A549 (cell line): ENCODE measurements around the gene MRTFB. TPM values are rescaled to one million over a fixed set of nuclear protein-coding genes. Genes with fewer than 3 reads are reported as not detected.

ENCODE experiments used
- ATAC-seq, 2 experiments: fragments of 200-7000 bp in 1 of 2; fragments of >200 bp in 1 of 2; cut with Nextera tagmentation in 1 of 2; cut with Tn5 transposase in 1 of 2; 3 replicates each; pipeline versions ENCODE4 v1.8.0 to v1.9.1; 2018 to 2020; ENCODE audit warnings: mild to moderate bottlenecking in 1 of 2, moderate library complexity in 1 of 2
- CTCF ChIA-PET: fragments of 300-600 bp; sonication (Branson Sonifier 250); formaldehyde crosslinking; extraction: SDS; loops from one replicate; lab custom pipeline; 2021; ENCODE audit warnings: antibody characterized with exemption, inconsistent platforms; lab: Yijun Ruan, JAX
- POLR2A ChIA-PET: fragments of 350-600 bp; formaldehyde crosslinking; extraction: SDS; loops from one replicate; lab custom pipeline; 2021; ENCODE audit warnings: antibody characterized with exemption, inconsistent platforms; lab: Yijun Ruan, JAX
- DNase-seq, 2 experiments: peaks; one replicate each; pipeline versions ENCODE4 v3.0.0 to v3.0.0-alpha.2; 2011 to 2016; ENCODE audit warnings: low read depth in 1 of 2, low spot score in 1 of 2
- FAIRE-seq: peaks from 2 replicates; lab custom pipeline; 2011; peaks lifted over from hg19 to GRCh38; lab: Jason Lieb, UNC
- H3K27ac ChIP-seq, 2 experiments: fragments of >200 bp; sonication (Bioruptor Twin); formaldehyde crosslinking; 3 replicates each; pipeline ENCODE4 v1.5.1; 2016 to 2017
- H3K4me1 ChIP-seq: fragments of >200 bp; sonication (Bioruptor Twin); formaldehyde crosslinking; 3 replicates; pipeline ENCODE4 v1.6.1; 2016
- H3K4me2 ChIP-seq: fragments of >200 bp; sonication (Bioruptor Twin); formaldehyde crosslinking; 3 replicates; pipeline ENCODE4 v1.6.1; 2016
- H3K4me3 ChIP-seq: fragments of >200 bp; sonication (Bioruptor Twin); formaldehyde crosslinking; 3 replicates; pipeline ENCODE4 v1.5.1; 2016
- H3K9me3 ChIP-seq: fragments of >200 bp; sonication (Bioruptor Twin); formaldehyde crosslinking; 3 replicates; pipeline ENCODE4 v1.6.1; 2016
- CBX2 ChIP-seq: fragments of 200-600 bp; sonication (generic); IDR thresholded peaks from 2 replicates; pipeline ENCODE4 v1.6.1; 2016; ENCODE audit warnings: low read depth, mild to moderate bottlenecking, borderline replicate concordance
- CHD4 ChIP-seq: fragments of 200-600 bp; sonication (generic); IDR thresholded peaks from 2 replicates; pipeline ENCODE4 v1.6.1; 2016; ENCODE audit warnings: antibody characterized with exemption, mild to moderate bottlenecking, borderline replicate concordance
- CTCF ChIP-seq: fragments of >200 bp; sonication (Bioruptor Twin); formaldehyde crosslinking; IDR thresholded peaks from 3 replicates; pipeline ENCODE4 v1.5.1; 2016
- EHF ChIP-seq: fragments of 250-450 bp; sonication (Bioruptor Pico); IDR thresholded peaks from 2 replicates; pipeline ENCODE4 v1.5.0; 2020; ENCODE audit warnings: mild to moderate bottlenecking
- EHMT2 ChIP-seq: fragments of 200-600 bp; sonication (generic); IDR thresholded peaks from 2 replicates; pipeline ENCODE4 v1.6.1; 2016; ENCODE audit warnings: antibody characterized with exemption, low read depth, mild to moderate bottlenecking, moderate library complexity
- FOSL2 ChIP-seq, 2 experiments: fragments of 450-650 bp in 1 of 2; fragments of >200 bp in 1 of 2; sonication (Bioruptor Twin) in 1 of 2; formaldehyde crosslinking; IDR thresholded peaks; 2 replicates each; pipeline versions ENCODE4 v1.5.0 to v1.6.1; 2016 to 2020; ENCODE audit warnings: mild to moderate bottlenecking in 1 of 2, moderate library complexity in 1 of 2
- HOXB13 ChIP-seq: fragments of 250-450 bp; sonication (Bioruptor Pico); IDR thresholded peaks from 2 replicates; pipeline ENCODE4 v1.5.0; 2020; ENCODE audit warnings: low read depth, mild to moderate bottlenecking, moderate library complexity
- JUNB ChIP-seq: fragments of >200 bp; sonication (Bioruptor Twin); formaldehyde crosslinking; IDR thresholded peaks from 2 replicates; pipeline ENCODE4 v1.6.1; 2016
- MAFK ChIP-seq: fragments of 450-650 bp; IDR thresholded peaks from 2 replicates; pipeline ENCODE4 v1.6.1; 2014; ENCODE audit not compliant: partially characterized antibody
- MAZ ChIP-seq: fragments of 150-350 bp; IDR thresholded peaks from 2 replicates; pipeline ENCODE4 v1.6.1; 2014; ENCODE audit warnings: antibody characterized with exemption, low read depth, low read length, borderline replicate concordance
- NPAS2 ChIP-seq: fragments of 250-450 bp; sonication (Bioruptor Pico); IDR thresholded peaks from 2 replicates; pipeline ENCODE4 v1.8.0; 2022; ENCODE audit warnings: mild to moderate bottlenecking, moderate library complexity, borderline replicate concordance
- POLR2A ChIP-seq: IDR thresholded peaks from 2 replicates; pipeline ENCODE4 v1.6.1; 2012; ENCODE audit warnings: mild to moderate bottlenecking, low read length
- USF2 ChIP-seq: fragments of 450-650 bp; IDR thresholded peaks from 2 replicates; pipeline ENCODE4 v1.6.1; 2014; ENCODE audit warnings: antibody characterized with exemption
- ZFP36 ChIP-seq: fragments of 450-650 bp; IDR thresholded peaks from 2 replicates; pipeline ENCODE4 v1.6.1; 2014; ENCODE audit warnings: borderline replicate concordance; ENCODE audit not compliant: partially characterized antibody
- ZNF302 ChIP-seq: fragments of 250-450 bp; sonication (Bioruptor Pico); IDR thresholded peaks from 2 replicates; pipeline ENCODE4 v1.9.0; 2021; ENCODE audit warnings: inconsistent platforms, mild to moderate bottlenecking, moderate library complexity
- WGBS: methylation state at CpG from one replicate; pipeline ENCODE4 v1.1.6; 2017; ENCODE audit errors: missing lambda C conversion rate; 5-methylcytosine and 5-hydroxymethylcytosine counted together
- polyA plus RNA-seq, 4 experiments: library from polyadenylated mRNA; depleted of rRNA in 3 of 4; stranded (reverse); fragments of >200 nt; fragmentation: RNase III in 1 of 4; extraction: RNeasy Plus Mini Kit Qiagen cat#74134 plus additional on column Dnase treatment in 1 of 4; gene quantifications; 2 replicates in 3 of 4; 3 replicates in 1 of 4; pipeline ENCODE4 v1.2.3, GENCODE V29; 2011 to 2017
- TF ChIP-seq, protein P1 (sequence below): IDR thresholded peaks from 2 replicates; pipeline ENCODE4 v1.6.1; 2012; ENCODE audit warnings: low read depth, borderline replicate concordance
- TF ChIP-seq, protein P2 (sequence below): fragments of 250-450 bp; sonication (Bioruptor Pico); IDR thresholded peaks from 2 replicates; pipeline ENCODE4 v1.5.0; 2020; ENCODE audit warnings: low read depth, mild to moderate bottlenecking, moderate library complexity
- TF ChIP-seq, protein P3 (sequence below): IDR thresholded peaks from 2 replicates; pipeline ENCODE4 v1.6.1; 2012
- TF ChIP-seq, protein P4 (sequence below): IDR thresholded peaks from 2 replicates; pipeline ENCODE4 v1.6.1; 2012
- TF ChIP-seq, protein P5 (sequence below): fragments of >200 bp; sonication (Bioruptor Twin); formaldehyde crosslinking; IDR thresholded peaks from 2 replicates; pipeline ENCODE4 v1.6.1; 2016

MRTFB gene
- polyA plus RNA-seq, 2 of the 4 experiments (the other 2 are of a cell fraction): 13.7 to 24.2 TPM

GRCh38 chr16:14087590-14088154, 16.6 kb downstream of the MRTFB start:
- POLR2A ChIA-PET: interaction anchor here (0.6 kb wide), 1 partner anchor 27 kb away, joined by 5 read pairs; no protein-coding TSS in a partner anchor
- Histone ChIP-seq H3K4me1 (peaks cover 13% of the 10 kb centered on the region; the same call in 2 of the 3 replicates), H3K4me3 (no peak overlapping the region), H3K9me3 (no peaks in the 10 kb centered on the region), H3K27ac (no peak overlapping the region; a peak in 2 of 6 replicates), H3K4me2 (no peak overlapping the region)
- 80% methylated on average over 3 of the region's 3 CpGs for WGBS
- FAIRE-seq: no peak
- ATAC-seq: no peak
- DNase-seq: no peak
- TF ChIP-seq, protein P1, sequence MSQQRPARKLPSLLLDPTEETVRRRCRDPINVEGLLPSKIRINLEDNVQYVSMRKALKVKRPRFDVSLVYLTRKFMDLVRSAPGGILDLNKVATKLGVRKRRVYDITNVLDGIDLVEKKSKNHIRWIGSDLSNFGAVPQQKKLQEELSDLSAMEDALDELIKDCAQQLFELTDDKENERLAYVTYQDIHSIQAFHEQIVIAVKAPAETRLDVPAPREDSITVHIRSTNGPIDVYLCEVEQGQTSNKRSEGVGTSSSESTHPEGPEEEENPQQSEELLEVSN: no peak
- no peak for TF ChIP-seq FOSL2 (IDR thresholded peaks at IDR 0.05)
- TF ChIP-seq FOSL2 (CRISPR knock-in tag; IDR thresholded peaks at IDR 0.05): no peak
- TF ChIP-seq ZFP36: no peak
- no peak for TF ChIP-seq CTCF
- TF ChIP-seq, protein P2, sequence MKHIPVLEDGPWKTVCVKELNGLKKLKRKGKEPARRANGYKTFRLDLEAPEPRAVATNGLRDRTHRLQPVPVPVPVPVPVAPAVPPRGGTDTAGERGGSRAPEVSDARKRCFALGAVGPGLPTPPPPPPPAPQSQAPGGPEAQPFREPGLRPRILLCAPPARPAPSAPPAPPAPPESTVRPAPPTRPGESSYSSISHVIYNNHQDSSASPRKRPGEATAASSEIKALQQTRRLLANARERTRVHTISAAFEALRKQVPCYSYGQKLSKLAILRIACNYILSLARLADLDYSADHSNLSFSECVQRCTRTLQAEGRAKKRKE: no peak
- CTCF ChIA-PET: interaction anchor here (0.5 to 1.6 kb wide), 3 partner anchors 128 to 234 kb away, joined by 3 to 4 read pairs (median 3); no protein-coding TSS in a partner anchor

DNA sequence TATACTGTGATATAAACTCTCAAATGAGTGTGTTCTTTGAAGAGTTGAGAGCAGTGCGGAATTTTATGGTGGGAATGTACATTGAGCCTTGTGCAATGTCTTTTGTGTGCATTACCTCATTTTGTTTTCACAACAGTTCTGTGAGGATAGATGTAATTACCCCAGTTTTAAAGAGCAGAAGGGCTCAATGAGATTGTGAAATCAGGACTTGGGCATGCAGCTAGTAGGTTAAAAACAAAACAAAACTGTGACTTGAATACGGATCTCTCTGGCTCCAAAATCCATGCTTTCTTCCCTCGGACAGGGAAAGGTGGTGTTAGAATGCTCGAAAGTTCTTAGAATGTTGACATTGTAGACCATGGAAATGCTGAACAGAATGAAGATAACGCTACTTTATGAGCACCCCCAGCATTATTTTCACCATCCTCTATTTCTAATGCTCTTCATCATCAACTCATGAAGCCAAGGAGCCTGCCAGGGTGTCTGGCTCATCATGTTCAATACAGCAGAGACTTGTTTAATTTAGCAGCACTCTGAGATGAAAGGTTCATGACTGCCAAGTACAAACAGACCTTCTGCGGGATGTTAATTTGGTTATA, 17.1 kb downstream of the MRTFB start:
- TF ChIP-seq USF2: no peak
- TF ChIP-seq POLR2A: no peak
- no peak for TF ChIP-seq MAFK
- TF ChIP-seq NPAS2: no peak
- TF ChIP-seq MAZ: no peak
- TF ChIP-seq JUNB: no peak
- TF ChIP-seq, protein P3, sequence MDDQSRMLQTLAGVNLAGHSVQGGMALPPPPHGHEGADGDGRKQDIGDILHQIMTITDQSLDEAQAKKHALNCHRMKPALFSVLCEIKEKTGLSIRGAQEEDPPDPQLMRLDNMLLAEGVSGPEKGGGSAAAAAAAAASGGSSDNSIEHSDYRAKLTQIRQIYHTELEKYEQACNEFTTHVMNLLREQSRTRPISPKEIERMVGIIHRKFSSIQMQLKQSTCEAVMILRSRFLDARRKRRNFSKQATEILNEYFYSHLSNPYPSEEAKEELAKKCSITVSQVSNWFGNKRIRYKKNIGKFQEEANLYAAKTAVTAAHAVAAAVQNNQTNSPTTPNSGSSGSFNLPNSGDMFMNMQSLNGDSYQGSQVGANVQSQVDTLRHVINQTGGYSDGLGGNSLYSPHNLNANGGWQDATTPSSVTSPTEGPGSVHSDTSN: no peak
- TF ChIP-seq, protein P4, sequence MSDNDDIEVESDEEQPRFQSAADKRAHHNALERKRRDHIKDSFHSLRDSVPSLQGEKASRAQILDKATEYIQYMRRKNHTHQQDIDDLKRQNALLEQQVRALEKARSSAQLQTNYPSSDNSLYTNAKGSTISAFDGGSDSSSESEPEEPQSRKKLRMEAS: no peak
- ATAC-seq: no peak
- no peak for FAIRE-seq
- no peak for DNase-seq
- Histone ChIP-seq H3K4me3 (no peak overlapping the region), H3K27ac (no peak overlapping the region; a peak in 1 of 6 replicates), H3K9me3 (no peaks in the 10 kb centered on the region), H3K4me2 (no peak overlapping the region), H3K4me1 (peaks cover 16% of the 10 kb centered on the region; the same call in 2 of the 3 replicates)
- CTCF ChIA-PET: interaction anchor here (0.5 to 1.1 kb wide), 2 partner anchors 129 to 233 kb away, joined by 3 read pairs; no protein-coding TSS in a partner anchor
- POLR2A ChIA-PET: no interaction called here
- WGBS: 91% methylated on average over 6 of the region's 6 CpGs

GRCh38 chr16:14089283-14089823, 18.2 kb downstream of the MRTFB start:
- H3K9me3 ChIP-seq: no peaks in the 10 kb centered on the region
- 93% methylated on average over 1 of the region's 1 CpG for WGBS
- no peak overlapping the region for H3K4me3 ChIP-seq
- TF ChIP-seq EHF (CRISPR knock-in tag) (no peak), HOXB13 (CRISPR knock-in tag) (no peak), ZNF302 (CRISPR knock-in tag) (no peak), CHD4 (no peak), CBX2 (no peak), EHMT2 (no peak)
- TF ChIP-seq, protein P5, sequence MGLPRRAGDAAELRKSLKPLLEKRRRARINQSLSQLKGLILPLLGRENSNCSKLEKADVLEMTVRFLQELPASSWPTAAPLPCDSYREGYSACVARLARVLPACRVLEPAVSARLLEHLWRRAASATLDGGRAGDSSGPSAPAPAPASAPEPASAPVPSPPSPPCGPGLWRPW: no peak
- peaks cover 16% of the 10 kb centered on the region; the same call in 2 of the 3 replicates for H3K4me1 ChIP-seq
- ATAC-seq: no peak
- no peak overlapping the region for H3K4me2 ChIP-seq
- no peak for FAIRE-seq
- ChIA-PET CTCF (no interaction called here), POLR2A (no interaction called here)
- no peak for DNase-seq
- no peak overlapping the region for H3K27ac ChIP-seq
